Measurements from ENCODE around the gene DNM2. TPM values are rescaled to one million over a fixed set of nuclear protein-coding genes. Genes with fewer than 3 reads are reported as not detected.

DNM2 gene
- total and polyA plus RNA-seq, 2 of the 13 experiments (the other 11 are each of a cell fraction or from before 2014, with no cell fraction given), result 41.7 to 59.8 TPM

GRCh38 chr19:10749435-10750384 is 31.8 kb downstream of the DNM2 start (continued):
- TF ChIP-seq TEAD2 (CRISPR knock-in tag; IDR thresholded peaks at IDR 0.05) (no peak), ZKSCAN5 (CRISPR knock-in tag; IDR thresholded peaks at IDR 0.05) (no peak), ZNF318 (CRISPR knock-in tag; IDR thresholded peaks at IDR 0.05) (no peak), ZNF569 (CRISPR knock-in tag; IDR thresholded peaks at IDR 0.05; ENCODE audit: borderline replicate concordance) (no peak), EEA1 (CRISPR knock-in tag; IDR thresholded peaks at IDR 0.05; ENCODE audit: borderline replicate concordance) (no peak), BCL6 (CRISPR knock-in tag; IDR thresholded peaks at IDR 0.05) (no peak), HNF4A (CRISPR knock-in tag; IDR thresholded peaks at IDR 0.05) (peak; percentile 77), RCOR2 (CRISPR knock-in tag; IDR thresholded peaks at IDR 0.05) (peak; percentile 96), ZNF691 (CRISPR knock-in tag; IDR thresholded peaks at IDR 0.05; ENCODE audit: borderline replicate concordance, low read depth) (0 out of 2 replicates have a peak, but pooled peaks have one; percentile 8), MATR3 (CRISPR knock-in tag; IDR thresholded peaks at IDR 0.05) (no peak), TAF1 (CRISPR knock-in tag; IDR thresholded peaks at IDR 0.05) (no peak), CEBPB (IDR thresholded peaks at IDR 0.05; ENCODE audit: borderline replicate concordance, low read depth, low read length) (peak; percentile 35; the same call in 1 of the 2 replicates), ZNF274 (CRISPR knock-in tag; IDR thresholded peaks at IDR 0.05) (no peak), DNMT3B (CRISPR knock-in tag; conservative IDR thresholded peaks at IDR 0.05) (no peak), SOX6 (IDR thresholded peaks at IDR 0.05) (no peak), SOX6 (CRISPR knock-in tag; IDR thresholded peaks at IDR 0.05) (no peak), MXD4 (CRISPR knock-in tag; IDR thresholded peaks at IDR 0.05) (no peak), MAZ (IDR thresholded peaks at IDR 0.05; ENCODE audit: borderline replicate concordance, low read depth, low read length) (no peak), MAZ (CRISPR knock-in tag; IDR thresholded peaks at IDR 0.05; ENCODE audit: low read depth) (peak; percentile 38; the same call in 1 of the 2 replicates), ZGPAT (CRISPR knock-in tag; IDR thresholded peaks at IDR 0.05) (0 out of 2 replicates have a peak, but pooled peaks have one; percentile 13)

Data from HepG2 (cell line).